Measurements from ENCODE around the gene ZNF653.

ZNF653 gene

GRCh38 chr19:11447347-11448262, 58.0 kb downstream of the ZNF653 start:
- no peak for TF ChIP-seq GATA3 (IDR thresholded peaks at IDR 0.05; ENCODE audit: low read depth, low read length)
- TF ChIP-seq GATA2 (IDR thresholded peaks at IDR 0.05; ENCODE audit: low read depth, low read length): no peak

GRCh38 chr19:11446652-11447301, 58.9 kb downstream of the ZNF653 start:
- no peak for TF ChIP-seq GATA2 (IDR thresholded peaks at IDR 0.05; ENCODE audit: low read depth, low read length)
- no peak for TF ChIP-seq GATA3 (IDR thresholded peaks at IDR 0.05; ENCODE audit: low read depth, low read length)

GRCh38 chr19:11446271-11446651, 59.4 kb downstream of the ZNF653 start:
- TF ChIP-seq GATA2 (IDR thresholded peaks at IDR 0.05; ENCODE audit: low read depth, low read length) (no peak), GATA3 (IDR thresholded peaks at IDR 0.05; ENCODE audit: low read depth, low read length) (no peak)

GRCh38 chr19:11445141-11445540, 60.5 kb downstream of the ZNF653 start:
- no peak for TF ChIP-seq GATA2 (IDR thresholded peaks at IDR 0.05; ENCODE audit: low read depth, low read length)
- no peak for TF ChIP-seq GATA3 (IDR thresholded peaks at IDR 0.05; ENCODE audit: low read depth, low read length)

- TF ChIP-seq GATA2 (IDR thresholded peaks at IDR 0.05; ENCODE audit: low read depth, low read length) (no peak), GATA3 (IDR thresholded peaks at IDR 0.05; ENCODE audit: low read depth, low read length) (no peak)
These were observed 61.6 kb downstream of the ZNF653 start for GRCh38 chr19:11444059-11444458.

- TF ChIP-seq GATA3 (IDR thresholded peaks at IDR 0.05; ENCODE audit: low read depth, low read length) (no peak), GATA2 (IDR thresholded peaks at IDR 0.05; ENCODE audit: low read depth, low read length) (no peak)
These were observed 67.7 kb downstream of the ZNF653 start for GRCh38 chr19:11437955-11438354.

- no peak for TF ChIP-seq GATA2 (IDR thresholded peaks at IDR 0.05; ENCODE audit: low read depth, low read length)
- TF ChIP-seq GATA3 (IDR thresholded peaks at IDR 0.05; ENCODE audit: low read depth, low read length): no peak
These were observed 69.8 kb downstream of the ZNF653 start for GRCh38 chr19:11435833-11436313.

- no peak for TF ChIP-seq GATA2 (IDR thresholded peaks at IDR 0.05; ENCODE audit: low read depth, low read length)
- TF ChIP-seq GATA3 (IDR thresholded peaks at IDR 0.05; ENCODE audit: low read depth, low read length): no peak
These were observed 70.4 kb downstream of the ZNF653 start, which contains the start of the genes ODAD3 and PRKCSH for GRCh38 chr19:11435057-11435832. Gene ODAD3 (minus strand): TSS chr19:11435121. CDS start chr19:11435016, 105 bp downstream. Gene PRKCSH (plus strand): TSS chr19:11435635. CDS start chr19:11436118, 483 bp downstream.

- TF ChIP-seq GATA3 (IDR thresholded peaks at IDR 0.05; ENCODE audit: low read depth, low read length) (no peak), GATA2 (IDR thresholded peaks at IDR 0.05; ENCODE audit: low read depth, low read length) (no peak)
These were observed 71.0 kb downstream of the ZNF653 start for GRCh38 chr19:11434703-11435056.

All from SH-SY5Y (cell line).